ENCODE data around the gene KLF1.
"Not testable (repeated sequence)": the region's sequence is repeated elsewhere in the genome, so short reads cannot be mapped to it uniquely, and the experiment has no call there.

The KLF1 gene

DNA sequence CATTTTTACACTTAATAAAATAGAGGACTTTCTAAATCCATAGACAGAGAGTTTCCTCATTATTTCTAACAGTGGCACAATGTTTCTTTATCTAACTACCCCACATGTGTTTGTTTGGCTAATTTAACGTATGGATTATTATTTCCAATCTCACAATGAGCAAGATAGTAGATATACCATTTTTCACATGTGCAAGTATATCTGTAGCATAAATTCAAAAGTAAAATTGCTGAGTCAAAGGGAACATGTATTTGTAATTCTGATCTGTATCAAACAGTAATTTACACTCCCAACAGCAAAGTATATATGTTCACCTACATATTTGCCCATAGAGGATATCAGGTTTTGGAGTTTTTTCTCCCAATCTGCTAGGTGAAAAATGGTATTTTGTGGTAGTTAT, 30.3 kb downstream of the KLF1 start:
- Histone ChIP-seq H3K36me3 (ENCODE audit: insufficient read depth) (no peaks in the 10 kb centered on the region), H3K4me1 (ENCODE audit: low read depth, poor library complexity, severe bottlenecking) (no peaks in the 10 kb centered on the region), H3K4me3 (IDR thresholded peaks at IDR 0.05; ENCODE audit: insufficient read depth, low read depth, low read length) (no peak overlapping the region), H3K79me2 (ENCODE audit: insufficient read depth, low read depth) (no peaks in the 10 kb centered on the region), H3K9ac (no peak overlapping the region), H3K4me2 (no peak overlapping the region), H4K20me1 (ENCODE audit: insufficient read depth) (no peaks in the 10 kb centered on the region), H2AFZ (ENCODE audit: low read depth) (no peak overlapping the region), H3K27ac (no peak overlapping the region), H3K27me3 (ENCODE audit: insufficient read depth, low read depth) (no peaks in the 10 kb centered on the region)
- TF ChIP-seq CTCF (conservative IDR thresholded peaks at IDR 0.05; ENCODE audit: low read depth, low read length): no peak

DNA sequence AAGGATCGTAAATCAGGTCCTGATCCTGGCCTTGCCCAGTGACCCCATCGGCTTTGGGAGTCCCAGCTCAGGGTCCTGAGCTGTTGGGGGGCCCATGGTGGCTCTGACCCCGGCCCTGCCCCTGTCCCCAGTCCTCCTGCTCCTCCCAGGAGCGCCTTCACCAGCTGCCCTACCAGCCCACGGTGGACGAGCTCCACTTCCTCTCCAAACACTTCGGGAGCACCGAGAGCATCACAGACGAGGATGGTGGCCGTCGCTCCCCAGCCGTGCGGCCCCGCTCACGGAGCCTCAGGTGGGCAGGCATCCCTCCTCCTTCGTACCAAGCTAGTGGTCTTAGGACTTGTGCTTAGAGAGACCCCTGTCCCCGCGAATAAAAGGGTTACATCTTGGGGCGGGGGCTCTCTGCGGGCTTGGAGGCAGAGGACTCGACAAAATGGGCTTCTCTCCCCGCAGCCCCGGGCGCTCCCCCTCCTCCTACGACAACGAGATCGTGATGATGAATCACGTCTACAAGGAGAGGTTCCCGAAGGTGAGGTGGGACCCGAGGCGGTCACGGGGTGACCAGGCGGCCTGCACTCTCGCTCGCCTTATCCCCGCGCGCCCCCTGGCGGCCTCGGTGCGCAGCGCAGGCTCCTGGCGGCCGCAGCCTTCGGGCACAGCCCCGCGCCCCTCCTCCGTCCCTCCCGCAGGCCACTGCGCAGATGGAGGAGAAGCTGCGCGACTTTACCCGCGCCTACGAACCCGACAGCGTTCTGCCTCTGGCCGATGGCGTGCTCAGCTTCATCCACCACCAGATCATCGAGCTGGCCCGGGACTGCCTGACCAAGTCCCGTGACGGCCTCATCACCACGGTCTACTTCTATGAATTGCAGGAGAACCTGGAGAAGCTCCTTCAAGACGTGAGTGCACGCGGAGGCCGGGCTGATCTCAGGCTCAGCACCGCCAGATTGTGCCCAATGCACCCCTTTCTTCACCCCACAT, 39.6 kb downstream of the KLF1 start:
- Histone ChIP-seq H2AFZ (ENCODE audit: low read depth) (peak overlapping the region; percentile 63), H3K9ac (no peak overlapping the region; the same call in 1 of the 2 replicates), H3K79me2 (ENCODE audit: insufficient read depth, low read depth) (no peaks in the 10 kb centered on the region), H3K27ac (no peak overlapping the region), H3K4me2 (peak overlapping the region; percentile 78), H3K36me3 (ENCODE audit: insufficient read depth) (no peaks in the 10 kb centered on the region), H4K20me1 (ENCODE audit: insufficient read depth) (no peaks in the 10 kb centered on the region), H3K27me3 (ENCODE audit: insufficient read depth, low read depth) (no peaks in the 10 kb centered on the region), H3K4me1 (ENCODE audit: low read depth, poor library complexity, severe bottlenecking) (peaks cover 3% of the 10 kb centered on the region), H3K4me3 (IDR thresholded peaks at IDR 0.05; ENCODE audit: insufficient read depth, low read depth, low read length) (no peak overlapping the region)
- TF ChIP-seq CTCF (conservative IDR thresholded peaks at IDR 0.05; ENCODE audit: low read depth, low read length): peak; percentile 90

DNA sequence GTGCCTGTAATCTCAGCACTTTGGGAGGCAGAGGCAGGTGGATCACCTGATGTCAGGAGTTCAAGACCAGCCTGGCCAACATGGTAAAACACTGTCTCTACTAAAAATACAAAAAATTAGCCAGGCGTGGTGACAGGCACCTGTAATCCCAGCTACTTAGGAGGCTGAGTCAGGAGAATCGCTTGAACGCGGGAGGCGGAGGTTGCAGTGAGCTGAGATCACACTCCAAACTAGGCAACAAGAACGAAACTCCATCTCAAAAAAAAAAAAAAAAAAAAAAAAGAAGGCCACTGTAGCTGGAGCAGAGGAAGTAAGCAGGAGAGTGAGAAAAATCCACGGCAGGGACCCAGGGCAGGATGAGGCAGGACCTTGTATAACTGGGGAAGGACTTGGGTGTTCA, 40.4 kb downstream of the KLF1 start:
- H3K9ac ChIP-seq; H3K36me3 ChIP-seq (ENCODE audit: insufficient read depth); H3K27ac ChIP-seq; H3K79me2 ChIP-seq (ENCODE audit: insufficient read depth, low read depth); H3K4me1 ChIP-seq (ENCODE audit: low read depth, poor library complexity, severe bottlenecking); H3K27me3 ChIP-seq (ENCODE audit: insufficient read depth, low read depth); H4K20me1 ChIP-seq (ENCODE audit: insufficient read depth); H3K4me3 ChIP-seq (IDR thresholded peaks at IDR 0.05; ENCODE audit: insufficient read depth, low read depth, low read length); H2AFZ ChIP-seq (ENCODE audit: low read depth); H3K4me2 ChIP-seq: not testable (repeated sequence)

- H3K4me2 ChIP-seq: no peak overlapping the region
- peaks cover 3% of the 10 kb centered on the region for H3K4me1 ChIP-seq (ENCODE audit: low read depth, poor library complexity, severe bottlenecking)
- no peaks in the 10 kb centered on the region for H3K36me3 ChIP-seq (ENCODE audit: insufficient read depth)
- H3K9ac ChIP-seq: no peak overlapping the region
- no peak for TF ChIP-seq CTCF (conservative IDR thresholded peaks at IDR 0.05; ENCODE audit: low read depth, low read length)
- no peaks in the 10 kb centered on the region for H3K79me2 ChIP-seq (ENCODE audit: insufficient read depth, low read depth)
- no peak overlapping the region for H3K27ac ChIP-seq
- H3K4me3 ChIP-seq (IDR thresholded peaks at IDR 0.05; ENCODE audit: insufficient read depth, low read depth, low read length): no peak overlapping the region
- H3K27me3 ChIP-seq (ENCODE audit: insufficient read depth, low read depth): no peaks in the 10 kb centered on the region
- no peaks in the 10 kb centered on the region for H4K20me1 ChIP-seq (ENCODE audit: insufficient read depth)
- H2AFZ ChIP-seq (ENCODE audit: low read depth): no peak overlapping the region
These were observed 42.8 kb downstream of the KLF1 start for GRCh38 chr19:12843999-12844732.
